Neural cell (in vitro differentiated cells): ENCODE results near the gene FER1L5. TPM values are rescaled to one million over a fixed set of nuclear protein-coding genes. Genes with fewer than 3 reads are reported as not detected.
"Not testable (repeated sequence)": the region's sequence is repeated elsewhere in the genome, so short reads cannot be mapped to it uniquely, and the experiment has no call there.

Experiments used
- H2AFZ ChIP-seq: fragments of 200-600, 300-800 bp; sonication (generic), shearing (Covaris generic); 2 replicates; pipeline ENCODE4 v1.6.0; 2014; ENCODE audit warnings: low read depth, mild to moderate bottlenecking, antibody characterized with exemption, low read length, moderate library complexity
- H3F3A ChIP-seq: fragments of 200-600 bp; shearing (Covaris generic); 2 replicates; pipeline ENCODE4 v1.6.1; 2016; ENCODE audit warnings: mild to moderate bottlenecking, moderate library complexity, mixed read lengths, antibody characterized with exemption, low read length; ENCODE audit not compliant: insufficient read depth, poor library complexity, severe bottlenecking
- H3K27ac ChIP-seq: fragments of 200-600, 300-800 bp; sonication (generic), shearing (Covaris generic); 2 replicates; pipeline ENCODE4 v1.5.1; 2014; ENCODE audit warnings: mild to moderate bottlenecking, low read length, moderate library complexity
- H3K27me3 ChIP-seq: fragments of 300-800, 200-600 bp; sonication (generic), shearing (Covaris generic); 2 replicates; pipeline ENCODE4 v1.6.0; 2014; ENCODE audit warnings: mild to moderate bottlenecking, low read depth, low read length, moderate library complexity; ENCODE audit not compliant: insufficient read depth
- H3K36me3 ChIP-seq: fragments of 300-800, 200-600 bp; sonication (generic), shearing (Covaris generic); 2 replicates; pipeline ENCODE4 v1.5.1; 2014; ENCODE audit warnings: mild to moderate bottlenecking, antibody characterized with exemption, low read length, moderate library complexity; ENCODE audit not compliant: insufficient read depth
- H3K4me2 ChIP-seq: fragments of 300-800, 200-600 bp; sonication (generic), shearing (Covaris generic); 2 replicates; pipeline ENCODE4 v1.6.0; 2014; ENCODE audit warnings: mild to moderate bottlenecking, low read length
- H3K4me3 ChIP-seq: fragments of 300-800, 200-600 bp; sonication (generic), shearing (Covaris generic); 2 replicates; pipeline ENCODE4 v1.5.1; 2014; ENCODE audit warnings: mild to moderate bottlenecking, low read length, moderate library complexity
- H3K79me2 ChIP-seq: fragments of 200-600 bp; shearing (Covaris generic); replicated peaks from 2 replicates; pipeline ENCODE4 v1.6.0; 2014; ENCODE audit warnings: mild to moderate bottlenecking, low read length, moderate library complexity; ENCODE audit not compliant: insufficient read depth
- H3K9ac ChIP-seq: fragments of 300-800, 200-600 bp; sonication (generic), shearing (Covaris generic); 2 replicates; pipeline ENCODE4 v1.6.1; 2016; ENCODE audit warnings: mild to moderate bottlenecking, low read length, mixed read lengths
- H3K9me2 ChIP-seq: fragments of 200-600 bp; shearing (Covaris generic); 2 replicates; pipeline ENCODE4 v1.6.1; 2016; ENCODE audit warnings: mild to moderate bottlenecking, low read length, mixed read lengths; ENCODE audit not compliant: insufficient read depth
- H3K9me3 ChIP-seq: fragments of 200-600, 300-800 bp; sonication (generic), shearing (Covaris generic); 2 replicates; pipeline ENCODE4 v1.6.1; 2016; ENCODE audit warnings: mild to moderate bottlenecking, mixed run types, low read length, moderate library complexity, mixed read lengths
- H4K20me1 ChIP-seq: fragments of 200-600 bp; shearing (Covaris generic); 2 replicates; pipeline ENCODE4 v1.6.1; 2016; ENCODE audit warnings: mild to moderate bottlenecking, mixed run types; ENCODE audit not compliant: insufficient read depth
- EP300 ChIP-seq: fragments of 450-650 bp; conservative IDR thresholded peaks from 2 replicates; pipeline ENCODE4 v1.6.1; 2014; ENCODE audit warnings: antibody characterized with exemption, mild to moderate bottlenecking, moderate library complexity; ENCODE audit not compliant: poor library complexity, severe bottlenecking
- EZH2 ChIP-seq: fragments of 200-600, 300-800 bp; shearing (Covaris generic), sonication (generic); IDR thresholded peaks from 2 replicates; pipeline ENCODE4 v1.6.1; 2014; ENCODE audit warnings: antibody characterized with exemption, low read length, borderline replicate concordance, mild to moderate bottlenecking; ENCODE audit not compliant: insufficient read depth, poor library complexity, severe bottlenecking
- MXI1 ChIP-seq: fragments of 450-650 bp; conservative IDR thresholded peaks from 2 replicates; pipeline ENCODE4 v1.6.1; 2014; ENCODE audit warnings: antibody characterized with exemption, mild to moderate bottlenecking; ENCODE audit not compliant: poor library complexity, severe bottlenecking
- POLR2AphosphoS5 ChIP-seq: IDR thresholded peaks from 2 replicates; pipeline ENCODE4 v1.6.1; 2012
- RAD21 ChIP-seq: fragments of 450-650 bp; conservative IDR thresholded peaks from 2 replicates; pipeline ENCODE4 v1.6.1; 2014; ENCODE audit warnings: antibody characterized with exemption, mild to moderate bottlenecking, moderate library complexity
- SMC3 ChIP-seq: fragments of 450-650 bp; conservative IDR thresholded peaks from 2 replicates; pipeline ENCODE4 v1.6.1; 2014; ENCODE audit warnings: antibody characterized with exemption, mild to moderate bottlenecking, moderate library complexity; ENCODE audit not compliant: poor library complexity
- TAF1 ChIP-seq: IDR thresholded peaks from 2 replicates; pipeline ENCODE4 v1.6.1; 2012; ENCODE audit warnings: low read depth
- polyA plus RNA-seq: library from polyadenylated mRNA; depleted of rRNA; stranded (reverse); fragments of >200 nt; gene quantifications from 2 replicates; pipeline ENCODE4 v1.2.3, GENCODE V29; 2014
- TF ChIP-seq, protein P1 (sequence below): IDR thresholded peaks from 2 replicates; pipeline ENCODE4 v1.6.1; 2012; ENCODE audit warnings: borderline replicate concordance
- TF ChIP-seq, protein P2 (sequence below): fragments of 450-650 bp; IDR thresholded peaks from 2 replicates; pipeline ENCODE4 v1.5.1; 2014; ENCODE audit warnings: antibody characterized with exemption, mild to moderate bottlenecking, moderate library complexity; ENCODE audit not compliant: poor library complexity, severe bottlenecking

FER1L5 gene
- polyA plus RNA-seq, 1 donor from 2014 or later = 0.28 TPM

DNA sequence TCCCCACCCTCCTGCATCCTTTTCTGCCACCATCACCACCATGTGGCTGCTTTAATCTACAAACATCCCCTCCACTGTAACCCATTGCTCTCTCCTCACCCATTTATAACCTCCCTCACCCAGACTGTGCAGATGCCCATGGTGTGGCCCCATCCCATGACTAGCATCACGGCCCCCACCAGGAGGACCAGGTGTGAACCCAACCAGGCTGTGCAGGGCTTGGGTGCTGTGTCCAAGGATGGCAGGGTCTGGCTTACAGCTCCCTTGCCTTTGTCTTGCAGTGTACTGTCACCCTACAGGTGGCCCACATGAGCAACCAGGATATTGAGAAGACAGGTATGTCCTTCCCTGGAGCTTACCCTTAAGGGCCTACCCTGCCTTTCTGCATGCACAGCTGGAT is 6.8 kb downstream of the FER1L5 start:
- H3K9me3 ChIP-seq = no peaks in the 10 kb centered on the region
- no peaks in the 10 kb centered on the region for H3K9me2 ChIP-seq
- H3K27me3 ChIP-seq = no peaks in the 10 kb centered on the region
- H3K27ac ChIP-seq = no peak overlapping the region
- no peak overlapping the region for H3K4me3 ChIP-seq
- TF ChIP-seq RAD21 (no peak), EP300 (no peak), TAF1 (no peak), EZH2 (no peak), MXI1 (no peak), POLR2AphosphoS5 (no peak), SMC3 (no peak)
- TF ChIP-seq, protein P1, sequence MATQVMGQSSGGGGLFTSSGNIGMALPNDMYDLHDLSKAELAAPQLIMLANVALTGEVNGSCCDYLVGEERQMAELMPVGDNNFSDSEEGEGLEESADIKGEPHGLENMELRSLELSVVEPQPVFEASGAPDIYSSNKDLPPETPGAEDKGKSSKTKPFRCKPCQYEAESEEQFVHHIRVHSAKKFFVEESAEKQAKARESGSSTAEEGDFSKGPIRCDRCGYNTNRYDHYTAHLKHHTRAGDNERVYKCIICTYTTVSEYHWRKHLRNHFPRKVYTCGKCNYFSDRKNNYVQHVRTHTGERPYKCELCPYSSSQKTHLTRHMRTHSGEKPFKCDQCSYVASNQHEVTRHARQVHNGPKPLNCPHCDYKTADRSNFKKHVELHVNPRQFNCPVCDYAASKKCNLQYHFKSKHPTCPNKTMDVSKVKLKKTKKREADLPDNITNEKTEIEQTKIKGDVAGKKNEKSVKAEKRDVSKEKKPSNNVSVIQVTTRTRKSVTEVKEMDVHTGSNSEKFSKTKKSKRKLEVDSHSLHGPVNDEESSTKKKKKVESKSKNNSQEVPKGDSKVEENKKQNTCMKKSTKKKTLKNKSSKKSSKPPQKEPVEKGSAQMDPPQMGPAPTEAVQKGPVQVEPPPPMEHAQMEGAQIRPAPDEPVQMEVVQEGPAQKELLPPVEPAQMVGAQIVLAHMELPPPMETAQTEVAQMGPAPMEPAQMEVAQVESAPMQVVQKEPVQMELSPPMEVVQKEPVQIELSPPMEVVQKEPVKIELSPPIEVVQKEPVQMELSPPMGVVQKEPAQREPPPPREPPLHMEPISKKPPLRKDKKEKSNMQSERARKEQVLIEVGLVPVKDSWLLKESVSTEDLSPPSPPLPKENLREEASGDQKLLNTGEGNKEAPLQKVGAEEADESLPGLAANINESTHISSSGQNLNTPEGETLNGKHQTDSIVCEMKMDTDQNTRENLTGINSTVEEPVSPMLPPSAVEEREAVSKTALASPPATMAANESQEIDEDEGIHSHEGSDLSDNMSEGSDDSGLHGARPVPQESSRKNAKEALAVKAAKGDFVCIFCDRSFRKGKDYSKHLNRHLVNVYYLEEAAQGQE = no peak
- TF ChIP-seq, protein P2, sequence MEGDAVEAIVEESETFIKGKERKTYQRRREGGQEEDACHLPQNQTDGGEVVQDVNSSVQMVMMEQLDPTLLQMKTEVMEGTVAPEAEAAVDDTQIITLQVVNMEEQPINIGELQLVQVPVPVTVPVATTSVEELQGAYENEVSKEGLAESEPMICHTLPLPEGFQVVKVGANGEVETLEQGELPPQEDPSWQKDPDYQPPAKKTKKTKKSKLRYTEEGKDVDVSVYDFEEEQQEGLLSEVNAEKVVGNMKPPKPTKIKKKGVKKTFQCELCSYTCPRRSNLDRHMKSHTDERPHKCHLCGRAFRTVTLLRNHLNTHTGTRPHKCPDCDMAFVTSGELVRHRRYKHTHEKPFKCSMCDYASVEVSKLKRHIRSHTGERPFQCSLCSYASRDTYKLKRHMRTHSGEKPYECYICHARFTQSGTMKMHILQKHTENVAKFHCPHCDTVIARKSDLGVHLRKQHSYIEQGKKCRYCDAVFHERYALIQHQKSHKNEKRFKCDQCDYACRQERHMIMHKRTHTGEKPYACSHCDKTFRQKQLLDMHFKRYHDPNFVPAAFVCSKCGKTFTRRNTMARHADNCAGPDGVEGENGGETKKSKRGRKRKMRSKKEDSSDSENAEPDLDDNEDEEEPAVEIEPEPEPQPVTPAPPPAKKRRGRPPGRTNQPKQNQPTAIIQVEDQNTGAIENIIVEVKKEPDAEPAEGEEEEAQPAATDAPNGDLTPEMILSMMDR = no peak
- no peaks in the 10 kb centered on the region for H3F3A ChIP-seq
- no peak overlapping the region for H3K9ac ChIP-seq
- H3K4me2 ChIP-seq = no peak overlapping the region
- no peak overlapping the region for H2AFZ ChIP-seq
- H4K20me1 ChIP-seq = no peaks in the 10 kb centered on the region
- H3K36me3 ChIP-seq = no peaks in the 10 kb centered on the region
- H3K79me2 ChIP-seq = no peaks in the 10 kb centered on the region

DNA sequence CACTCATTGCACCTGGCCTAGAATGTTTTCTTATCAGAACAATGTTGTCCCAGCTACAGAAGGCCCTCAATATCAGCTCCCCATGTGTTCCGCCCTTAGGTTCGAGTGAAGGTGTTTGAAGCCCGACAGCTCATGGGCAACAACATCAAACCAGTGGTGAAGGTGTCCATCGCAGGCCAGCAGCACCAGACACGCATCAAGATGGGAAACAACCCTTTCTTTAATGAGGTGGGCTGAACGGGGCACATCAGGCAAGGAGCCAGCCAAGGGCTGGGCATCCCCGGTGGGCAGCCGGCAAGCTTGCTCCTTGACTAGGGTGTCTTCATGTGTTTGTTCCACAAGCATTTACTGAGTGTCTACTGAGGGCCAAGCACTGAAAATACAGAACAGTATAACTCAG is 9.2 kb downstream of the FER1L5 start:
- Histone ChIP-seq H3K9ac (no peak overlapping the region), H3F3A (no peaks in the 10 kb centered on the region), H3K4me2 (no peak overlapping the region), H3K4me3 (no peak overlapping the region), H4K20me1 (no peaks in the 10 kb centered on the region), H2AFZ (no peak overlapping the region), H3K27me3 (no peaks in the 10 kb centered on the region), H3K27ac (no peak overlapping the region), H3K79me2 (no peaks in the 10 kb centered on the region), H3K9me3 (no peaks in the 10 kb centered on the region), H3K9me2 (no peaks in the 10 kb centered on the region), H3K36me3 (no peaks in the 10 kb centered on the region)
- TF ChIP-seq POLR2AphosphoS5 = no peak
- TF ChIP-seq, protein P2 = no peak
- no peak for TF ChIP-seq TAF1
- TF ChIP-seq EZH2 = no peak
- TF ChIP-seq, protein P1 = no peak
- TF ChIP-seq SMC3 = no peak
- TF ChIP-seq EP300 = no peak
- no peak for TF ChIP-seq RAD21
- TF ChIP-seq MXI1 = no peak

DNA sequence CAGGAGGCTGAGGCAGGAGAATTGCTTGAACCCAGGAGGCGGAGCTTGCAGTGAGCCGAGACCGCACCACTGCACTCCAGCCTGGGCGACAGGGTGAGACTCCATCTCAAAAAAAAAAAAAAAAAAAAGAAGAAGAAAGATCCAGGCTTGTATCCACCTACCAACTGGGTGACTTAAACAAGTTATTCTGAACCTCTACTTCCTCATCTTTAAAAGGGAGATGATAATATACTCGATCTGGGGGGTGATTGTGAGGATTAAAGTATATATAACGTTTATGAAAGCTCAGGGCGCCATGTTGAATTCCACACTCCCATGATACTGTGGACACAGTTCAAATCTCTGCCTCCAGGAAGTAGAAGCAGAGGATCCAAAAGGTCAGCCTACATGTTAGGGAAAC is 12.2 kb downstream of the FER1L5 start:
- H4K20me1 ChIP-seq, H3K4me2 ChIP-seq, H3K9me3 ChIP-seq: not testable (repeated sequence)

More for the DNA sequence above, 12.2 kb downstream of the FER1L5 start:
- not testable (repeated sequence) for H3K9ac ChIP-seq, H3K4me3 ChIP-seq, H2AFZ ChIP-seq, H3K79me2 ChIP-seq, H3K27me3 ChIP-seq, H3K36me3 ChIP-seq, H3K9me2 ChIP-seq, H3K27ac ChIP-seq, H3F3A ChIP-seq
